ENCODE results near the gene FATE1.

The FATE1 gene

DNA sequence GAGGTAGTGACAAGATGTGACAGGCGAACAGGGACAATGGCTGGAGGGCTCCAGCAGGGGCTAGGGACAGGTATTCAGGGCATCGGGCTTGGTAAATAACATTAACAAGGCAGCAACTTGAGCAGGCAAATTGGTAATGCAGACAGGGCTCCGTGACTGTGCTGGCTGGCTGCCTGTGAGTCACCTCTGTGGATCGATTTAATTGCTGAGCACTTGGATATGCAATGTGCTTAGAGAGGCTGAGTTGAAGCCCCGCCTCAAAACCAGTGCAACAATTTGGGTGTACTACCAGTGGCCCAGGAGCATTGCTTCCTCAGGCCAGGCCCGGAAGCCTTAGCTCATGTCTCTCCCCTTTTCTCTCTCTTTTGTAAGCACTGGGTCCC is 38.2 kb downstream of the FATE1 start:
- Histone ChIP-seq H3K9ac (ENCODE audit: low read depth, low read length, poor library complexity, severe bottlenecking) (no peak overlapping the region), H3K79me2 (ENCODE audit: insufficient read depth, low read length) (no peaks in the 10 kb centered on the region), H3F3A (ENCODE audit: low read depth) (no peaks in the 10 kb centered on the region), H3K4me1 (ENCODE audit: insufficient read depth, low read length, poor library complexity, severe bottlenecking) (no peaks in the 10 kb centered on the region), H3K9me3 (ENCODE audit: insufficient read depth, low read depth, low read length) (no peaks in the 10 kb centered on the region), H3K36me3 (ENCODE audit: insufficient read depth, low read length) (no peaks in the 10 kb centered on the region), H3K27me3 (ENCODE audit: insufficient read depth, low read length, poor library complexity, severe bottlenecking) (no peaks in the 10 kb centered on the region), H3K4me3 (ENCODE audit: low read length, poor library complexity, severe bottlenecking) (no peak overlapping the region), H2AFZ (ENCODE audit: low read length) (no peak overlapping the region), H4K20me1 (ENCODE audit: insufficient read depth, low read length, poor library complexity, severe bottlenecking) (no peaks in the 10 kb centered on the region), H3K4me2 (ENCODE audit: low read depth, low read length, poor library complexity, severe bottlenecking) (no peak overlapping the region), H3K9me2 (replicated peaks; ENCODE audit: low read depth, low read length) (no peaks in the 10 kb centered on the region)
- TF ChIP-seq, protein P1, sequence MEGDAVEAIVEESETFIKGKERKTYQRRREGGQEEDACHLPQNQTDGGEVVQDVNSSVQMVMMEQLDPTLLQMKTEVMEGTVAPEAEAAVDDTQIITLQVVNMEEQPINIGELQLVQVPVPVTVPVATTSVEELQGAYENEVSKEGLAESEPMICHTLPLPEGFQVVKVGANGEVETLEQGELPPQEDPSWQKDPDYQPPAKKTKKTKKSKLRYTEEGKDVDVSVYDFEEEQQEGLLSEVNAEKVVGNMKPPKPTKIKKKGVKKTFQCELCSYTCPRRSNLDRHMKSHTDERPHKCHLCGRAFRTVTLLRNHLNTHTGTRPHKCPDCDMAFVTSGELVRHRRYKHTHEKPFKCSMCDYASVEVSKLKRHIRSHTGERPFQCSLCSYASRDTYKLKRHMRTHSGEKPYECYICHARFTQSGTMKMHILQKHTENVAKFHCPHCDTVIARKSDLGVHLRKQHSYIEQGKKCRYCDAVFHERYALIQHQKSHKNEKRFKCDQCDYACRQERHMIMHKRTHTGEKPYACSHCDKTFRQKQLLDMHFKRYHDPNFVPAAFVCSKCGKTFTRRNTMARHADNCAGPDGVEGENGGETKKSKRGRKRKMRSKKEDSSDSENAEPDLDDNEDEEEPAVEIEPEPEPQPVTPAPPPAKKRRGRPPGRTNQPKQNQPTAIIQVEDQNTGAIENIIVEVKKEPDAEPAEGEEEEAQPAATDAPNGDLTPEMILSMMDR (conservative IDR thresholded peaks at IDR 0.05; ENCODE audit: low read length): no peak
- TF ChIP-seq EZH2phosphoT487 (IDR thresholded peaks at IDR 0.05; ENCODE audit: borderline replicate concordance): no peak

DNA sequence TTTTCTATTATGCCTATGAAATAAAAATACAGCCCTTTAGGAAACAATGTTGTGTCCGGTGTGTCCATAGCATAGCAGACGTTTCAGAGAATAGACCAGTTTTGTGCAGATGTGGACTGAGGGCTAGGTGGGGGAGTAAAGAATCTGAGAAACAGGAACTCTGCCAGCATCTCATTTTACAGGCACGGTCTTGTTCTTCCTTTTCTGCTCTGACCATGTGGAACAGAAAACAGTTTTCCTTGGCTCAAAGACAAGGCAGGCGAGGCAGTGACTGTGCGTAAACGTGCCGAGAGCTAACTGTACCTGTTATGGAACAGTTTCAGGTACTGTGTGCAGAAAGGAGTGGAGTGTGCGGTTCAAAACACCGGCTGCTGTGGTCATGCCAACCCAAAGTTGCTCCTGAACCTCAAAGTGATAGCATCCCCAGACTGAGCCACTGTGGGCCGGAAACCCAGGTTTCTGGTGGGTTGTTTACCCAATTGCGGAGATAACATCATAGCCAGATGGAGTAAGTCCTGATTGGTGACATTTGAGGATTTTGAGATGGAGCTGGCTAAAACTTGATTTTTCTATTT is 38.9 kb downstream of the FATE1 start:
- H3K27me3 ChIP-seq (ENCODE audit: insufficient read depth, low read length, poor library complexity, severe bottlenecking): no peaks in the 10 kb centered on the region
- H3K9me3 ChIP-seq (ENCODE audit: insufficient read depth, low read depth, low read length): no peaks in the 10 kb centered on the region
- H3K4me1 ChIP-seq (ENCODE audit: insufficient read depth, low read length, poor library complexity, severe bottlenecking): no peaks in the 10 kb centered on the region
- H3K4me2 ChIP-seq (ENCODE audit: low read depth, low read length, poor library complexity, severe bottlenecking): no peak overlapping the region
- no peaks in the 10 kb centered on the region for H4K20me1 ChIP-seq (ENCODE audit: insufficient read depth, low read length, poor library complexity, severe bottlenecking)
- H3K9me2 ChIP-seq (replicated peaks; ENCODE audit: low read depth, low read length): no peaks in the 10 kb centered on the region
- H3K9ac ChIP-seq (ENCODE audit: low read depth, low read length, poor library complexity, severe bottlenecking): no peak overlapping the region
- no peaks in the 10 kb centered on the region for H3K79me2 ChIP-seq (ENCODE audit: insufficient read depth, low read length)
- H2AFZ ChIP-seq (ENCODE audit: low read length): no peak overlapping the region
- H3F3A ChIP-seq (ENCODE audit: low read depth): no peaks in the 10 kb centered on the region
- no peaks in the 10 kb centered on the region for H3K36me3 ChIP-seq (ENCODE audit: insufficient read depth, low read length)
- no peak overlapping the region for H3K4me3 ChIP-seq (ENCODE audit: low read length, poor library complexity, severe bottlenecking)
- TF ChIP-seq EZH2phosphoT487 (IDR thresholded peaks at IDR 0.05; ENCODE audit: borderline replicate concordance): no peak
- TF ChIP-seq, protein P1 (conservative IDR thresholded peaks at IDR 0.05; ENCODE audit: low read length): no peak

DNA sequence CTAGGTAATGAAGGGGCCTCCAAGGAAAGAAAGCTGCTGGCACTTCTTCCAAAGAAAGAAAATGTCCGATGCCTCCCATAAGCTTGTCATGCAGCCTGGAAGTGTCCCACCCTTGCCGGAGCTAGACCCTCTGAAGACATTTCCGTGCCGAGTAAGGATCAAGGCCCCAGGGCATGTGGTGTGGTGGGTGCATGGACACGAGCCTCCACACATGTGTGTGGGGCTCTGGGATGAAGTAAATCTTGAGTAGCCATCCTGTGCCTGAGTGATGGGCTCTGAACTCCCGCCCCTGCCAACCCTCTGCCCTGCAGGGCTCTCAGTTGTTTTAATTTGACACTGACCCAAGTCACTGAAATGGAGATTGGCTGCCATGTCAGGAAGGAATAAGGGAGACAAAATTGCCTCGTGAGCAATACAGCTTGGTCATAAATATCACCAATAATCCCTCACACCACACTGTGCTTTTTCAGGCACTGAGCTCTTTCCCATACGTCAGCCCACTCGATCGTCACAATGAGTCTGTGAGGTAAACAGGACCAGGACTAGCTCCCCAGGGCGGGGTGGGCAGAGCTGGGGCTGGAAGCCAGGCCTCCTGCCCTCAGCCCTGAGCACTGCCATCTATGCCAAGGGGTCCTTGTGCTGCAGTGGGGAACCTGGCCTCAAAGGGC is 43.3 kb downstream of the FATE1 start:
- Histone ChIP-seq H3K9me2 (replicated peaks; ENCODE audit: low read depth, low read length) (no peaks in the 10 kb centered on the region), H3K36me3 (ENCODE audit: insufficient read depth, low read length) (no peaks in the 10 kb centered on the region), H3K27me3 (ENCODE audit: insufficient read depth, low read length, poor library complexity, severe bottlenecking) (no peaks in the 10 kb centered on the region), H3K4me3 (ENCODE audit: low read length, poor library complexity, severe bottlenecking) (no peak overlapping the region), H2AFZ (ENCODE audit: low read length) (no peak overlapping the region), H3K4me2 (ENCODE audit: low read depth, low read length, poor library complexity, severe bottlenecking) (no peak overlapping the region), H4K20me1 (ENCODE audit: insufficient read depth, low read length, poor library complexity, severe bottlenecking) (no peaks in the 10 kb centered on the region), H3F3A (ENCODE audit: low read depth) (no peaks in the 10 kb centered on the region), H3K79me2 (ENCODE audit: insufficient read depth, low read length) (no peaks in the 10 kb centered on the region), H3K9ac (ENCODE audit: low read depth, low read length, poor library complexity, severe bottlenecking) (no peak overlapping the region), H3K4me1 (ENCODE audit: insufficient read depth, low read length, poor library complexity, severe bottlenecking) (no peaks in the 10 kb centered on the region), H3K9me3 (ENCODE audit: insufficient read depth, low read depth, low read length) (no peaks in the 10 kb centered on the region; the same call in 1 of the 2 replicates)
- TF ChIP-seq, protein P1 (conservative IDR thresholded peaks at IDR 0.05; ENCODE audit: low read length): no peak

Data from Loucy (cell line).